Prostate gland (tissue), 2 donors: ENCODE measurements around the gene SEMA3G.

ENCODE experiments used
- POLR2AphosphoS5 ChIP-seq: sonication (generic); formaldehyde crosslinking; IDR thresholded peaks from one replicate; pipeline ENCODE4 v1.6.1; 2017; ENCODE audit warnings: antibody characterized with exemption
- TF ChIP-seq, protein P1 (sequence below), 4 experiments: fragments of 200-600 bp in 2 of 4; fragments of 450-650 bp in 2 of 4; sonication (generic) in 2 of 4; IDR thresholded peaks; 1 replicate in 3 of 4; 2 replicates in 1 of 4; pipeline ENCODE4 v1.5.1; 2016 to 2019; ENCODE audit warnings: antibody characterized with exemption in 4 of 4, mild to moderate bottlenecking in 2 of 4, moderate library complexity in 2 of 4

DNA sequence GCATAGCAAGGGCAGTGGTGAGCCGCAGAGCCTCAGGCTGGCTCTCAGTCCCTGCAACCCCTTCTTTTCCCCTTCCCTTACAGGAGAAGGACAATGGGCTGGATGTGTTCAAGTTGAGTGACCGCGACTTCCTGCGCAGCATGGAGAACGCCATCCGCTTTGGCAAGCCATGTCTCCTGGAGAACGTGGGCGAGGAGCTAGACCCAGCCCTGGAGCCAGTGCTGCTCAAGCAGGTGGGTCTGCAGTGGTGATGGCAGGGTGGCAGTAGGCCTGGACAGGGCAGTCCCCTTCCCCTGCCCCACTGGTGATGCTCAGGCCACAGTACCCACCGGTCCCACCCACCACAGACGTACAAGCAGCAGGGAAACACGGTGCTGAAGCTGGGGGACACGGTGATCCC is 53.8 kb downstream of the SEMA3G start:
- TF ChIP-seq, protein P1, sequence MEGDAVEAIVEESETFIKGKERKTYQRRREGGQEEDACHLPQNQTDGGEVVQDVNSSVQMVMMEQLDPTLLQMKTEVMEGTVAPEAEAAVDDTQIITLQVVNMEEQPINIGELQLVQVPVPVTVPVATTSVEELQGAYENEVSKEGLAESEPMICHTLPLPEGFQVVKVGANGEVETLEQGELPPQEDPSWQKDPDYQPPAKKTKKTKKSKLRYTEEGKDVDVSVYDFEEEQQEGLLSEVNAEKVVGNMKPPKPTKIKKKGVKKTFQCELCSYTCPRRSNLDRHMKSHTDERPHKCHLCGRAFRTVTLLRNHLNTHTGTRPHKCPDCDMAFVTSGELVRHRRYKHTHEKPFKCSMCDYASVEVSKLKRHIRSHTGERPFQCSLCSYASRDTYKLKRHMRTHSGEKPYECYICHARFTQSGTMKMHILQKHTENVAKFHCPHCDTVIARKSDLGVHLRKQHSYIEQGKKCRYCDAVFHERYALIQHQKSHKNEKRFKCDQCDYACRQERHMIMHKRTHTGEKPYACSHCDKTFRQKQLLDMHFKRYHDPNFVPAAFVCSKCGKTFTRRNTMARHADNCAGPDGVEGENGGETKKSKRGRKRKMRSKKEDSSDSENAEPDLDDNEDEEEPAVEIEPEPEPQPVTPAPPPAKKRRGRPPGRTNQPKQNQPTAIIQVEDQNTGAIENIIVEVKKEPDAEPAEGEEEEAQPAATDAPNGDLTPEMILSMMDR (IDR thresholded peaks at IDR 0.05) = no peak
- no peak for TF ChIP-seq POLR2AphosphoS5
